Esophagus (tissue), 2 donors: Measurements from ENCODE around the gene GRM4. TPM values are rescaled to one million over a fixed set of nuclear protein-coding genes. Genes with fewer than 3 reads are reported as not detected.

Experiments
- H3K27ac ChIP-seq, 2 donors: one replicate each; pipeline ENCODE4 v1.5.1; 2013; ENCODE audit warnings: low read depth in 2 of 2, mild to moderate bottlenecking in 2 of 2, inconsistent platforms in 1 of 2, low read length in 1 of 2, moderate library complexity in 1 of 2
- H3K27me3 ChIP-seq, 2 donors: one replicate each; pipeline ENCODE4 v1.6.1; 2013; ENCODE audit warnings: low read length in 2 of 2, control low read depth in 1 of 2, mild to moderate bottlenecking in 1 of 2; ENCODE audit not compliant: insufficient read depth in 2 of 2, control insufficient read depth in 1 of 2
- H3K36me3 ChIP-seq, 2 donors: one replicate each; pipeline ENCODE4 v1.6.1; 2013; ENCODE audit warnings: low read length in 1 of 2; ENCODE audit not compliant: control insufficient read depth in 2 of 2, insufficient read depth in 2 of 2
- H3K4me1 ChIP-seq, 2 donors: one replicate each; pipeline ENCODE4 v1.6.1; 2013; ENCODE audit warnings: low read length in 1 of 2; ENCODE audit not compliant: control insufficient read depth in 2 of 2, insufficient read depth in 2 of 2
- H3K4me3 ChIP-seq, 2 donors: one replicate each; pipeline ENCODE4 v1.5.1; 2013; ENCODE audit warnings: low read length in 2 of 2, mild to moderate bottlenecking in 2 of 2, low read depth in 1 of 2, moderate library complexity in 1 of 2
- H3K9me3 ChIP-seq, 2 donors: one replicate each; pipeline ENCODE4 v1.6.1; 2013; ENCODE audit warnings: mild to moderate bottlenecking in 2 of 2, low read depth in 1 of 2, low read length in 1 of 2, moderate library complexity in 1 of 2; ENCODE audit not compliant: control insufficient read depth in 2 of 2, insufficient read depth in 1 of 2
- WGBS, 2 donors: extraction: QIAGEN DNeasy Blood & Tissue Kit; methylation state at CpG; one replicate each; pipeline ENCODE4 v1.1.7; 2013; 5-methylcytosine and 5-hydroxymethylcytosine counted together
- polyA plus RNA-seq, 2 donors: library from polyadenylated mRNA; stranded (reverse); fragments of 200-250 nt; gene quantifications; one replicate each; pipeline ENCODE4 v1.2.3, GENCODE V29; 2013
- donor health status: healthy with polysubstance abuse.
- donor health status: Bipolar disorder and iron deficiency.

Gene GRM4
- polyA plus RNA-seq, 2 donors, result 0.01 TPM; not detected in 1

GRCh38 chr6:34131326-34132290, 14.3 kb downstream of the GRM4 start:
- H3K36me3 ChIP-seq, result no peaks in the 10 kb centered on the region
- WGBS, 2 donors, result 14 to 15% methylated on average over 11 of the region's 11 CpGs
- no peak overlapping the region for H3K27ac ChIP-seq
- H3K4me1 ChIP-seq, result no peaks in the 10 kb centered on the region
- peaks cover 0 to 2% of the 10 kb centered on the region in 2 donors for H3K27me3 ChIP-seq
- H3K9me3 ChIP-seq, result peaks cover under 1 to 4% of the 10 kb centered on the region in 2 donors
- no peak overlapping the region for H3K4me3 ChIP-seq

GRCh38 chr6:34130862-34131261, 15.0 kb downstream of the GRM4 start:
- peaks cover 0 to 2% of the 10 kb centered on the region in 2 donors for H3K27me3 ChIP-seq
- no peak overlapping the region for H3K27ac ChIP-seq
- WGBS, 2 donors, result 75 to 80% methylated on average over 5 of the region's 5 CpGs
- no peaks in the 10 kb centered on the region for H3K36me3 ChIP-seq
- no peak overlapping the region for H3K4me3 ChIP-seq
- no peaks in the 10 kb centered on the region for H3K4me1 ChIP-seq
- H3K9me3 ChIP-seq, result peaks cover 0 to 4% of the 10 kb centered on the region in 2 donors

GRCh38 chr6:34129753-34130152, 16.1 kb downstream of the GRM4 start:
- Histone ChIP-seq H3K4me1 (no peaks in the 10 kb centered on the region), H3K4me3 (no peak overlapping the region), H3K9me3 (peaks cover 0 to 4% of the 10 kb centered on the region in 2 donors), H3K27me3 (peaks cover 0 to 2% of the 10 kb centered on the region in 2 donors), H3K27ac (no peak overlapping the region), H3K36me3 (no peaks in the 10 kb centered on the region)
- WGBS, 2 donors, result 21 to 24% methylated on average over 5 of the region's 5 CpGs

DNA sequence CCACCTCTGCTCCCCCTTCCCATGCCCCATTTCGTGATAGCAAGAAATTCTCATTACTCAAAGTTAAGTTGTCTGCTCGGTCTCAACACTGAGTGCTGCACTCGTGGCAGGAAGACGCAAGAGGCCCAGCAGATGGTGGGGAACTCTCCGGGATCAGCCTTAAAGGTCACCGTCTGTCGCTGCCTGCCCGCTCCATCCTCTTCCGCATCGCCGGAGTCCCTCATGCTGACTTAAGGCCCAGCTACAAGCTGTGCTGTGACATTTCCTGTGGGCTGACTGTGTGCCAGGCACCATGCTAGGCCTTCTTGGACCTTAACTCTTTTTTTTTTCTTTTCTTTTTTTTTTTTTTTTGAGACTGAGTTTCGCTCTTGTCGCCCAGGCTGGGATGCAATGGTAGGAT, 17.8 kb downstream of the GRM4 start:
- WGBS, 2 donors, result 74 to 79% methylated on average over 13 of the region's 13 CpGs
- peaks cover 0 to 2% of the 10 kb centered on the region in 2 donors for H3K9me3 ChIP-seq
- no peak overlapping the region for H3K4me3 ChIP-seq
- peaks cover 0 to 2% of the 10 kb centered on the region in 2 donors for H3K27me3 ChIP-seq
- H3K27ac ChIP-seq, result no peak overlapping the region
- no peaks in the 10 kb centered on the region for H3K36me3 ChIP-seq
- no peaks in the 10 kb centered on the region for H3K4me1 ChIP-seq

DNA sequence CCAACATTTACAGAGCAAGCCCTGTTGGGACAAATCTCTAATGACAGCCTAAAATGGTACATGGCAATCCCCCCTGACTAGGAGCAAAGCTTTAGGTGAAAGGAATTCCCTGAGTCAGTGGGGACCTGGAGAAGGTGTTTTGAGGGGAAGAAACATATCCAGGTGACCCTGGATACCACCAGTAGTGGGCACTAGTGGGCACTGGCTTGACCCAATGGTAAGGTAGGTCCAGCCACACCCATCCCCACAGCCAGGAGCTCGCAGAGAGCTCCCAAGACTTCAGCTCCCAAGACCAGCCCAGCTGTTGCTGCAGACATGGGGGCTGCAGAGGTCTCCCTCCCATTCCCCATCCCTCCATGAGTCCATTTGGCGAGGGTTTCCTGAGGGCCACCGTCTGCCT, 19.5 kb downstream of the GRM4 start:
- Histone ChIP-seq H3K4me3 (no peak overlapping the region), H3K27ac (no peak overlapping the region), H3K27me3 (peaks cover 0 to 3% of the 10 kb centered on the region in 2 donors), H3K4me1 (no peaks in the 10 kb centered on the region), H3K9me3 (no peaks in the 10 kb centered on the region), H3K36me3 (no peaks in the 10 kb centered on the region)
- WGBS, 2 donors, result 37 to 50% methylated on average over 3 of the region's 3 CpGs

DNA sequence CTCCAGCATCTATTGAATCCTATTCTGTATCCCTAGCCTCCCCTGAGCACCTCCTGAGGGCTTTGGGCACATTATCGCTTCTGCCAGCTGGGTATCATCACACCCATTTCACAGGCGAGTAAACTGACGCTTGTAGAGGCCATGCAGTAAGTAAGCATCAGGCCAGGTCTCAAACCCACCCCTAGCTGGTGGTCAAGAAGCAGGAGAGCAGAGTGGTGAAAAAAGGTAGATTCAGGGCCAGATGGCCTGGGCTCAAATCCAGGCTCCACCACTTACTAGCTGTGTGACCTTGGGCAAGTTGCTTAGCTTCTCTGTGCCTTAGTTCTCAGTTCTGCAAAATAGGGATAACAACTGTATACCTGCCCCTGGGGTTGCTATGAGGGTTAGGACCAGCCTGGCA, 19.9 kb downstream of the GRM4 start:
- 87 to 89% methylated on average over 3 of the region's 3 CpGs for WGBS, 2 donors
- Histone ChIP-seq H3K4me3 (no peak overlapping the region), H3K27me3 (peaks cover 0 to 5% of the 10 kb centered on the region in 2 donors), H3K36me3 (no peaks in the 10 kb centered on the region), H3K27ac (no peak overlapping the region), H3K4me1 (no peaks in the 10 kb centered on the region), H3K9me3 (no peaks in the 10 kb centered on the region)

DNA sequence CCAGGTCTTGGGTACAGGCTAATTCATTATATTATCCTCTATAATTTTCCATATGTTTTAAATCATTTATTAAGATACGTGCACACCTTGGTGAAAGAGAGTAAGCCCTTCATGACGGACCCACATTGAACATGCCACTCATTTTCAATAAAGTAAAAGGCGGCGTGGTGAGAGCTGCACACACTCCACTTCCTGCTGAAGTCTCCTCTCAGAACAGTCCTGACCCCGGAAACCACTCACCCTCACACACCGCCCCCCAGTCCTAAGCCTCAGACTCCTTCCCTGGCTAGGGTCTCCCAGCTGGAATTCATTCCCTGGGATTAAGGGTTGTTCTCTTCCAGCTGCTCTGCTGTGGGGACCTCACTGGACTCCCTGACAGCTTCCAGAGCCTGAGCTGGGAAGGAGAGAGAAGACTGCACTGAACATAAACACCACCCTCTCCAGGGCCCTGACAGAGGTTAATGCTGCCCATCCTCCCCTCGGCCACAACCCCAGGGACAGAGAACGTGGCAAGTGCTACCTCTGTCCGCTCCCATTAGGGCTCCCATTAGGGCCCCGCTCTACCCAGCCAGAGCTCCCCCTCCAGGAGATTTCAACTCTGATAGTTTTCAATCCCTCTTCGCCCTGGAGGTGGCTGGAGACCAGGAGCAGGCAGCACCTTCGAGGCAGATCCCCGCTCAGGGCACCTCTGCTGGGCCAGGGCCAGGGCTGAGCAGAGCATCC, 24.8 kb downstream of the GRM4 start:
- H3K27me3 ChIP-seq, result peaks cover 0 to 3% of the 10 kb centered on the region in 2 donors
- no peaks in the 10 kb centered on the region for H3K4me1 ChIP-seq
- H3K4me3 ChIP-seq, result no peak overlapping the region
- no peak overlapping the region for H3K27ac ChIP-seq
- WGBS, 2 donors, result 43 to 47% methylated on average over 13 of the region's 13 CpGs
- H3K36me3 ChIP-seq, result no peaks in the 10 kb centered on the region
- no peaks in the 10 kb centered on the region for H3K9me3 ChIP-seq

GRCh38 chr6:34115915-34116314, 30.0 kb downstream of the GRM4 start:
- peaks cover 0 to 5% of the 10 kb centered on the region in 2 donors for H3K9me3 ChIP-seq
- peaks cover 0 to 3% of the 10 kb centered on the region in 2 donors for H3K27me3 ChIP-seq
- no peak overlapping the region for H3K27ac ChIP-seq
- H3K4me3 ChIP-seq, result no peak overlapping the region
- 88% methylated on average over 11 of the region's 11 CpGs for WGBS, 2 donors
- H3K36me3 ChIP-seq, result no peaks in the 10 kb centered on the region
- H3K4me1 ChIP-seq, result no peaks in the 10 kb centered on the region

DNA sequence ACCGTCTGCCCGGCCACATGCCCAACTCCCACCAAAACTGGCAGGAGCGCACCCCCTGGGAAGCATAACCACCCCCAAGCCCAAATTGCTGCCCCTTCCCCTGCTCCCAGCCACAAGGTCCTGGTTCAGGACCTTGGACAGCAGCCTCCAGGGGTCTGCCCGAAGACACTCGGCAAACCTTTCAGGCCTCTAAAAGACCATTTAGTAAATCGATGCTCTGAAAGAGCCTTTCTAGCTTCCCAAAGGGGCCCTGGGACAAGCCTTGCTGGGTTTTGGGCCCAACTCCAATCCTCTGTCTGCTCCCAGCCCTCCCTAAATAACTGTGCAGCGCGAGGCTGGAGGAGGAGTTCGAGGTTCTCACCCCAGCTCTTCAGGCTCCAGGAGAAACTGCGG, 30.5 kb downstream of the GRM4 start:
- H3K4me3 ChIP-seq, result no peak overlapping the region
- H3K27ac ChIP-seq, result no peak overlapping the region
- 40 to 43% methylated on average over 10 of the region's 10 CpGs for WGBS, 2 donors
- no peaks in the 10 kb centered on the region for H3K36me3 ChIP-seq
- no peaks in the 10 kb centered on the region for H3K4me1 ChIP-seq
- H3K9me3 ChIP-seq, result peaks cover 0 to 5% of the 10 kb centered on the region in 2 donors
- peaks cover 0 to 3% of the 10 kb centered on the region in 2 donors for H3K27me3 ChIP-seq
